ENCODE results near the gene DCAF17.
"Not testable (repeated sequence)": the region's sequence is repeated elsewhere in the genome, so short reads cannot be mapped to it uniquely, and the experiment has no call there.

The DCAF17 gene

DNA sequence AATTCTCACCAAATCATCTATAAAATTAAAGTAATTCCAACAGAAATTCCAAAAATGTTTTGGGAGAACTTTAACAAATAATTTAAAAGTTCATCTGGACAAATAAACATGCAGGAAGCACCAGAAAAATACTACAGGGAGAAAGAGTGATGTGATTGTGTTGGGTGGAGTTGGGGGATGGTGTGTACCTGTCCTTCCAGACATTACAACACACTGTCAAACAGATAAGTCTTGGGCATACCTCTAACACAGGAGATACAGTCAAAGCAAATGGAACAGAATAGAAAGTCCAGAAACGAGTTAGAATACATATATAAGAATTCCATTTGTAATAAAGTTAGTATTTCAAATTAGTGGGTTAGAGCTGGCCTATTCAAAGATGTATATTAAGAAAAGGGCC, 22.8 kb upstream of the DCAF17 start:
- DNase-seq = no peak

DNA sequence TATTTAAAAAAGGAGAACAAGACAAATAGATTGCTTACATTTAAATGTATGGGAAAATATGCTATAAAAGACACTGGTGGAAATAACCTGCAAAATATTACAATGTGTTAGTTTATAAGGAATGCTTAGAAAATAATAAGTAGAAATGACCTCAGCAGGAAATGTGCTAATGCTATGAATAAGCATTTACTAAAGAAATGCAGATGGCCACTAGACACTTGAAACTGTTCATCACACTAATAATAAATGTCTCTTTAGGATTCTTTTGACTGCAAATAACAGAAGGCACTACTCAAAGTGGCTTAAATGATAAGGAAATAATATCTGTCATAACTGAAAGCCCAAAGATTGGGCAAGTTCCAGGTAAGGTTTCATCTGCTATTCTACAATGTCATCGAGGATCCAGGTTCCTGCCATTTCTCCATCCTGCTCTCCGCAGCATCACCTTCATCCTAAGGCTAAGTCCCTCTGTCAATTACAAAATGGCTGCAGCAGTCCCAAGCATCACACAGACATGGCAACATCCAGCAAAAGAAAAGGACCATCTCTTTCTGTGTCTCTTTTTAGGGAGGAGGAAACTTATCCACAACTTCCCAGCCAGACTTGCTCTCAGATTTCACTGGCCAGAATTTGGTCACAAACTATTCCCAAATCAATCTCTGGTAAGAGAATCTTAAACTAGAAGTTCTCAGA, 22.1 kb upstream of the DCAF17 start:
- DNase-seq = no peak

- DNase-seq = no peak
Measured at GRCh38 chr2:171412571-171413175, 21.4 kb upstream of the DCAF17 start.

- not testable (repeated sequence) for DNase-seq
Measured at GRCh38 chr2:171414645-171415044, 19.4 kb upstream of the DCAF17 start.

DNA sequence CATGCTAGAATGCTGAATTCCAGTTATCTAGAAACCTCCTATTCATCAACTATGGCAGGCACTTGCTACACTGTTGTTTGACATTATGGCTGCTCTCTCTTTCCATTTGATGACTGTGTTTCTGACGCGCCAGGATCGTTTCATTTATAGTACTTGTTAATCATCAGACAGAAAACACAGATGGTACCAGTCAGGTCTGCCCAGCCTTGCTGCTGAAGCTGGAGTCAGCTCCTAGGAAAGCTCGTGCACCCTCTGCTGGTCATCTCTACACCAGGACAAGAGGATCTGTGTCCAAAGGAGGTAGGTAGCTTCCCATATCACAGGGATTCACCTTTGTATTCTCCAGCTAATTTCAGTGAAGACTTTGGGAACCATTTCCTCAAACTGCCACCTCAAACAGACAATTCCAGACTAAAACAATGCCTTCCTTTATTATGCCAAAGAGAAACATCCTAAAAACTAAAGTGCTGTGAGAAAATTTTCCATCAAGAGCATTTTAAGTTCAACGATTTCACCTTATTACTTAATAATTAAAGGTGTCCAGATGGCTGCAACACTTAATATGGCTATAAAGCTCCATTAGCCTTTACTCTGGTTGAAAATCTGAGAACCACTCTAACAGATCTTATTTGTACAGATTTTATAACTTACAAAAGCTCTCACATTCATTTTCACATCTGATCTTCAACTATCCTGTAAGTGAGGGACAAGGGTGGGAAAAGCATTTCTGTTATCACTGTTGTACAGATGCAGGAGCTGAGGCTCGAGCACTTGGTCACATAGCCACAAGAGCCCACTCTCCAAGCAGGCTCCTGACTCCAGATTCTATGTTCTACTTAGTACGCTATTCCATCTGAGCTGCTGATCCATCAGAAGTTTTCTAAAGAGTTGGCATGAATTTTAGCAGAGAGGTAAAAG, 17.8 kb upstream of the DCAF17 start:
- peak; percentile 88 for DNase-seq

- DNase-seq = no peak
Measured at GRCh38 chr2:171419333-171419732, 14.7 kb upstream of the DCAF17 start.

DNA sequence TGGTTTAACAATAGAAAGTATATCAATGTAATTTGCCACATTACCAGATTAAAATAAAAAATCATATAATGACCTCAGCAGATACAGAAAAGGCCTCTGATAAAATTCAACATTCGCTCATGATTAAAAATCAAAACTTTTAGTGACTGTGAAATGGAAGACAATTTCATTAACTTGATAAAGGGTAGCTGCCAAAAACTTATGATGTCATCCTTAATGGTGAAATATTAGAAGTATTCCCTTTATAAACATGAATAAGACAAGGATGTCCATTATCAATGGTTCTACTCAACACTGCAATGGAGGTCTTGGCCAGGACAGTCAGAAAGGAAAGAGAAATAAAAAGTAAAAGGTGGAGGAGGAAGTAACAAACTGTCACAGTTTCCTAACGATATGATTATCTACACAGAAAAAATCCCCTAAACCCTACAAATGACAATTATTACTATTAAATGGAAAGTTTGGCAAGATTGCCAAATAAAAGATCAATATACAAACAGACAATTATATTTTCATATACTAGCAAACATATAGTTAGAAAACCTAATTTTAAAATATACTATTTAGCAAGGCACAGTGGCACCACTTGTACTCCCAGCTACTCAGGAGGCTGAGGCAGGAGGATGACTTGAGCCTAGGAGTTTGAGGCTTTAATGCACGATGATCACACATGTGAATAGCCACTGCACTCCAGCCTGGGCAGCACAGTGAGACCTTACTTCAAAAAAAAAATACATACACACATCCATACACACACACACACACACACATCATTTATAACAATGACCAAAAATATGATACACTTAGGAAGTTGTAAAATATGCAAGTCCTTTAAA, 13.1 kb upstream of the DCAF17 start:
- DNase-seq = peak; percentile 39

- not testable (repeated sequence) for DNase-seq
Measured at GRCh38 chr2:171422710-171423495, 11.1 kb upstream of the DCAF17 start.

DNA sequence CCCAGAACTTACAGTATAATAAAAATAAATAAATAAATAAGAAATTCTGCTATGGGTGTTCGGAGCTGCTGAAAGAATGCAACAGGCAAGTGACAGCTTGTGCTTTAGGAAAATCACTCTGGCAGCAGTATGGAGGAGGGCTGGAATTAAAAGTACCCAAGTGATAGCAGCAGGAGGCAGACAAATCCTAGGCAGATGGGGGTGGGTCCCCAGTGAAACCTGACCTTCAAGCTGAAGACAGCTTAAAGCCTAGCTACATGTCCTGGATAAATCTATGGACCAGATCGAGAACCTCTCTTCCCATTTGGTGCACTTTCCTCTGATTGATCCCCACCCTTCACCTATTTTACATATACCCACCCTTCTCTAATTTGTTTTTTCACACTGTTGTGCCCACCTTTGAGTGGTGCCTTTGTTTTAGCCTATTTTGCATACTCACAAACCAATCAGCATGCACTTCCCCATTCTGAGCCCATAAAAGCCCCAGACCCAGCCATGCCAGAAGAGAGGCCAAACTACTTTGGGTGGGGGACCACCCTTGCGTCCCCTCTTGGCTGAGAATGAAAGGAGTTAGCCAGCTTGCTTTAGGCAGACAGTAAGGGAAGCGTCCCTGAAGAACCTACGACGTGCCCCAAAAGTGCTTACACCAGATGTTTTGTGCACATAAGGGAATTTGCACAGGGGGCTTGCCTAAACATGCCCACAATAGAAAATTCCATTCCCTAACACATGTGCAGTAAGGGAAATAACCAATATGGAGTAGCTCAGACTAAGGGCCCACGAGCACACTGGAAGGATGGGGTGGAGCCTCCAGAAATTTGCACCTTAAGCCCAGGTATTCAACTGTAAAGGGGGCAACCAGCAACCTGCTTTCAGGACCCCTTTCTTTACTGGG, 3.3 kb upstream of the DCAF17 start:
- no peak for DNase-seq

DNA sequence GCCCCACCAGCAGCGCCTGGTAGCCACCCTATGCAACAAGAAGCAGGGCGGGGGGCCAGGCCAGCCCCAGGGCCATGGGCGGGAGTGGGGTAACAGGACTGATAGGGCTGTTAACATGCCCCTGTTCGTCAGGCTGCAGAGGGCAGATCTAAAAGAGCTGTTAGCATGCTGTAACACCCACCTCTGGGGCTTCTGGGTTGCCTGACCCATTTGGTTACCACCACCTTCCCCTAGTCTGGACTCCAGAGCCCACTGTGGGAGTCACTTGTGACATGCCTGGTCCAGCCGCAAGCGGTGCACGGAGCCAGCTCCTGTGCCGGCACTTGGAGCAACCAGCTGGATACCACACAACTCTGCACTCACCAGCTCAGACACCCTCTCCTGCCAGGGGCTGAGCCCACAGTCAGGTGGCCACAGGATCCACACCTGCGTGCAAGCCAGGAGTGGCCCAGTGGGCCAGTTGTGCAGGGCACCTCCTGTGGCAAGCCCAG, 2.3 kb upstream of the DCAF17 start:
- no peak for DNase-seq

DNA sequence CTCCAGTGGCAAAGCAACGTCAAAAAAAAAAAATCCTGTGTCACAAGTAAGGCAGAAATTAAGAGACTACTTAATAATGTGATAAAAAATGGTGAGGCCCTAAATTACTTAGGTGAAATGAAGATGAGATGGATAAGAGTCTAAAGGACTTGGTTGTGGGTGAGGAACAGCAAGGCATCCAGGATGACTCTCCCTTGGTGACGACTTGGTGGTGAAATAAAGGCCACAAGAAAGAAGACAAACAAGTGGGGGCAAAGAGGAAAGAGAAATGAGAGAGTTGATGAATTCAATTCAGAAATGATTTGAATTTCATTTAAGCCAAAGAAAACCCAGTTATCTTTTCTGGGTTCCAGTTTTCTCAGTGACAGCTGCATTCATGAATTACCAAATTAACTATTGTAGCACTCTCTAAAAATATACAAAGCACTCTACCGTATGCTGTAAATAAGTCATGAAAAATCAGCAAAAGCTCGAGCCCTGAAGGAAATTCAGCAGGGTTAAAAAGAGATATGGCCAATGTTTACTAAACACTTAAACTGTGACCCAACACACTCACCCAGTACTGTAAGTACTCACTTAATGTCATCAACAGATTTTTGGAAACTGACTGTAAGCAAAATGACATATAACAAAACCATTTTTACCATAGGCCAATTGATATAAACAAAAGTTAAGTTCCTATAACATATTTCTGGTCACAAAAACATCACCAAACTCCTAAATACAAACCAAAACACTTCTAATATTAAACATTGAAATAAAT, 1.6 kb upstream of the DCAF17 start:
- no peak for DNase-seq

DNA sequence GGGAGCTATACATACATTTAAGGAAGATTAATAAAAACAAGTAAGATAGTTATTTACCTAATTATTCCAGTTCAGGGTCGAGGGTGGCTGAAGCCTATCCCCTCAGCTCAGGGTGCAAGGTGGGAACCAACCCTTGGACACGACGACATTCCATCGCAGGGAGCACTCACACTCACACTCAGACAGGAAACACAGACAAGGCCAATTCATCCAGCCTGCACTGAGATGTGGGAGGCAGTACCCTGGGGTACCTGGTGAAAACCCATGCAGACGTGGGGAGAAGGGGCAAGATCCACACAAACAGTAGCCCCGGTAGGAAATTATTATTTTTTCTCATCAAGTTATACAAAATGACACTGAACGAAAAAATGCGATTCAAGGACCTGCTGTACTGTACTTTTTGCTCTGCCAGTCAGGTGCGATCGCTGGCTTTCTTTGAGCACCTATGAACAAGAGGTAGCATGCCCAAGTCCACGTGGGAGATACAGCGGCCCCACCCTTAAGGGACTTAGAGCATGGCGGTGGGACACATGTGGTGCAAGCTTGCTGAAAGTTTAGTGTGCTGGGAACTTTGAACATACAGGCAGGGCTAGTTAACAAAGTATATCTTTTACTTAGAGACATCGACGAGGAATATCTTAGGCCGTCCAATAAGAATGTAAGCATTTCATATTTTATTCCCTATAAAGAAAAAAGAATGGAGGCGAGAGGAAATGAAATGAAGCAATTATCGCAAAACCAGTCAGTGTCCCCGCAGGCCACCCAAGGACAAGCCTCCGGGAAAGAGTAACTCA, 860 bp upstream of the DCAF17 start:
- DNase-seq = peak; percentile 62

DNA sequence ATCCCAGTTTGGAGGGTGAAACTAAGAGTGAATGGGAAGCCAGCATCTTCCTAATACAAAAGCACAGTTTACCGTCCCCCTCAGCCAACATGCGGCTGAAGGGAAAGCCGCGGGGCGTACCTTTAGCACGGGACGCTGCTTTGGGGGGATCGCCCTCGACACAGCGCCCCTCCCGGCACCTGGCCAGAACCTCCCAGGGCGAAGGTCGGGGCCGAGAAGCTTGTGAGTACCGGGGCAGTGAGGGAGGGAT, 338 bp upstream of the DCAF17 start, which contains the start of gene METTL8:
Gene METTL8 (minus strand): TSS at position 228 of the 250 bp plus-strand sequence. CDS start 41,805 bp downstream, outside the sequence.
- DNase-seq = no peak

DNA sequence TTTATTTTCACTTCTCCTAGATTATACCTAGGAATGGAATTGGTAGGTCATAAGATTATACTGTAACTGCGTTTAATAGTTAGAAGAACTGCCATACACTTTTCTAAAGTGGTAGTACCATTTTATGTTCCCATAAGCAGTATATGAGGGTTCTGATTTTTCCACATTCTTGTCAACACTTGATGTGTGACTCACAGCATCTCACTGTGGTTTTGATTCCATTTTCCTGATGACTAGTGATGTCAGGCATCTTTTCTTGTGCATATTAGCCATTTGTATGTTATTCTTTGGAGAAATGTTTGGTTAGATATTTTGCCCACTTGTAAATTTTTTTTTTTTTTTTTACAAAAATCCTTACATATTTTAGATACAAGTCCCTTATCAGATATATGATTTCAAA, 2.3 kb downstream of the DCAF17 start:
- no peak for DNase-seq

GRCh38 chr2:171441470-171441869, 7.4 kb downstream of the DCAF17 start:
- DNase-seq = no peak

- DNase-seq = no peak
Measured at GRCh38 chr2:171447675-171448074, 13.6 kb downstream of the DCAF17 start.

DNA sequence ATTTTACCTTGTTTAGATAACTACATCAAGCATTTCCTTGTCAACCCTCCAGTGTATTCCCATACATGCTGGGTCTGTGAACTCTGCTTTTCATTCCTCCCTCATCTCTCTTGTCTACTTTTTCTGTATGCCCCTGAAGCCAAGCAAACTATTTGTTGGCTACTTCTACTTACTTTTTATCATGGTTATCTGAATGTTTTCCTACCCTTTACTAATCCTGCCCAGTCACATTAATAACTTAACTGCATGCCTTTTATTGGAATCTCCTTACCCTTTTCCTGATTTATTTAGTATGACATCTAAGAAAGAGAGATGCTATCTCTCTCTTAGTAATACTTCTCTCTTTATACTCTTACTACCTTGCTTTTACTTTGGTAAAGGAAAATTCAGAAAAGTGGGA, 17.0 kb downstream of the DCAF17 start:
- DNase-seq = no peak

DNA sequence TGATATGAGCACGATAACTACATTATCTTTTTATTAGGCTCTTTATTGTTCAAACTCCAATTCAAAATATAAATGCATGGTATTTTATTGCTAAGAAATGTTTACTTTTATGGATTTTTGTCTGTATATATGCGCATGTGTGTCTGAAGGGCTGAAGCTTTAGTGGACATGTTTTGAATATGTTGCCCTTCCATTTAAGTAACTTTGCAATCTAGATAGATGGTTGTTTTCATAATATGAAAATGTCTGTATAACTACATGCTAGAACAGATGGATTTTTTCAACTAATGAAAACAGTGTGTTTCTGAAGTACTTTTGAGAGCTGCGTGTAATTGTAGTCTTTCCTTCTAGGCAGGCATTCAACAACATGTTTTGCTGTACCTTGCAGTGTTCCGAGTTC, 18.7 kb downstream of the DCAF17 start:
- DNase-seq = no peak

- no peak for DNase-seq
Measured at GRCh38 chr2:171459498-171459897, 25.5 kb downstream of the DCAF17 start.

All from activated CD4-positive, alpha-beta T cell treated with anti-CD3 and anti-CD28 coated beads, Interleukin-2, amount 50 U/mL, for 16 hours (primary cell).